ENCODE results near the gene PUM2.

Gene PUM2

DNA sequence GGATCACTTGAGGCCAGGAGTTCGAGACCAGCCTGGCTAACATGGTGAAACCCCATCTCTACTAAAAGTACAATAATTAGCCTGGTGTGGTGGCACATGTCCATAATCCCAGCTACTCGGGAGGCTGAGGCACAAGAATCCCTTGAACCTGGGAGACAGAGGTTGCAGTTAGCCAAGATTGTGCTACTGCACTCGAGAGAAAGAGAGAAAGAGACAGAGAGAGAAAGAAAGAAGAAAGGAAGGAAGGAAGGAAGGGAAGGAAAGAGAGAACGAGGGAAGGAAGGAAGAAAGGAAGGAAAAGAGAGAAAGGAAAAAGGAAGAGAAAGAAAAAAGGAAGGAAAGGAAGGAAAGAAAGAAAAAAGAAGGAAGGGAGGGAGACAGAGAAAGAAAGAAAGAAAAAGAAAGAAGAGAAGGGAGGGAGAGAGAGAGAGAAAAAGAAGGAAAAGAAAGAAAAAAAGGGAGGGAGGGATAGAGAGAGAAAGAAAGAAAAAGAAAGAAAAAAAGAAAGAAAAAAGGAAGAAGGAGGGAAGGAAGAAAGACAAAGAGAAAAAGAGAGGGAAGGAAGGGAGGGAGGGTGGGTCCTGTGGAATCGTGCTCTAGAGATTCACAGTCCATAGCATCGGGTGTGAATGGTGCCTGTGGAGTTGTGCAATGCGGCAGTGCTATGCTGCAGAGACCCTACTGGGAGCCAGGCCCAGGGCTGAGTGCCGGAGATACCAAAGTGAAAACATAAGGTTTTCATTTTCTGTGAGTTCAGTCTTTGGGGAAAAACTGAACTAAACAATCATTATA is 121.1 kb downstream of the PUM2 start:
- no peaks in the 10 kb centered on the region for H3K79me1 ChIP-seq (replicated peaks; ENCODE audit: low read length, poor library complexity, severe bottlenecking)
- no peak overlapping the region for H2AK5ac ChIP-seq (ENCODE audit: low read length, severe bottlenecking)
- no peak overlapping the region for H2BK5ac ChIP-seq (ENCODE audit: low read depth, low read length, poor library complexity, severe bottlenecking)
- WGBS: 89% methylated on average over 6 of the region's 8 CpGs
- H3K4me2 ChIP-seq (ENCODE audit: low read length, poor library complexity, severe bottlenecking): no peak overlapping the region
- H3K4me3 ChIP-seq (ENCODE audit: insufficient read depth in 1 of 2, low read depth in 1 of 2, low read length in 2 of 2): peak overlapping the region in 1 of 2 experiments; percentile 24
- H3K9ac ChIP-seq (ENCODE audit: low read length): peak overlapping the region; percentile 11
- no peak overlapping the region for H2BK120ac ChIP-seq (ENCODE audit: low read depth, low read length)
- DNase-seq: no peak
- no peaks in the 10 kb centered on the region for H3K9me3 ChIP-seq (ENCODE audit: control insufficient read depth, low read length)
- no peak overlapping the region for H4K91ac ChIP-seq (ENCODE audit: low read length)
- H3K27me3 ChIP-seq (ENCODE audit: control insufficient read depth in 1 of 2, insufficient read depth in 1 of 2, low read length in 2 of 2): no peaks in the 10 kb centered on the region
- H3K27ac ChIP-seq (ENCODE audit: low read length, poor library complexity, severe bottlenecking): no peak overlapping the region
- H2AFZ ChIP-seq (ENCODE audit: low read depth, low read length): no peak overlapping the region
- no peak overlapping the region for H3K14ac ChIP-seq (ENCODE audit: low read length in 2 of 2)
- H4K8ac ChIP-seq (ENCODE audit: low read length): no peak overlapping the region
- peaks cover 14% of the 10 kb centered on the region for H3K4me1 ChIP-seq (ENCODE audit: control insufficient read depth, insufficient read depth, low read depth, low read length)
- no peaks in the 10 kb centered on the region for H3K36me3 ChIP-seq (ENCODE audit: control insufficient read depth in 1 of 2, insufficient read depth in 2 of 2, low read depth in 1 of 2, low read length in 2 of 2)
- no peak overlapping the region for H3K18ac ChIP-seq (ENCODE audit: low read depth in 1 of 2, low read length in 2 of 2)
- no peak overlapping the region for H2BK12ac ChIP-seq (ENCODE audit: low read length in 2 of 2)
- no peak overlapping the region for H3K4ac ChIP-seq (ENCODE audit: low read depth in 1 of 2, low read length in 2 of 2)
- H2BK15ac ChIP-seq (ENCODE audit: low read depth, poor library complexity, severe bottlenecking): no peak overlapping the region
- H3K23ac ChIP-seq (ENCODE audit: low read length in 2 of 2): no peak overlapping the region

DNA sequence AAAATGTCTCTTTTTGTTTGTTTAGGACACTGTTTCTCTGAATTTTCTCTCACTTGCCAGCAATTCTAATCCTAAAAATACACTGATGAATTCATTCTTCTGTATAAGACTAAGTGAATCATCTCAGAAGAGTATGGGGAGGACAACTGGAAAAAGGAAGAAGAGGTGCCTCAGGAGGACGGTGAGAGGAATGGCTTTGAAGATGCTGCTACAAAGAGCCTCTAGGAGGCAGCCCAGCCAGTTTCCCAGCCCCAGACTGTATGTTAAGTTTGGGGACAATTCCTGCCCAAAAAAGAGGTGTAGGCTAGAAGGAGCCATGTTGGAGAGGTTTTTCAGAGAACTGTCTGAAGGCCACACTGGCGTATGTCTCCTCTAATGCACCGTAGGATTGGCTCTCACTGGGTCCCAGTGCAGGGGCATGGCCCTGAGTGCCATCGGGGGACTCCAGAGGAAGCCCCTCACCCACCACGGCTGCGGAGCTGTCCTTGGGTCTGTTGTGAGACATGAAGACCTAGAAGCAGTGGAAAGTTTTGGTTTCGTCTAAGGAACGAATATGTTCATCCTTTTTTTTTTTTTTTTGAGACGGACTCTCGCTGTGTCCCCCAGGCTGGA is 122.6 kb downstream of the PUM2 start:
- Histone ChIP-seq H2BK15ac (ENCODE audit: low read depth, poor library complexity, severe bottlenecking) (no peak overlapping the region), H3K79me1 (replicated peaks; ENCODE audit: low read length, poor library complexity, severe bottlenecking) (no peaks in the 10 kb centered on the region), H2BK120ac (ENCODE audit: low read depth, low read length) (no peak overlapping the region), H3K14ac (ENCODE audit: low read length in 2 of 2) (no peak overlapping the region), H2AK5ac (ENCODE audit: low read length, severe bottlenecking) (no peak overlapping the region), H3K27me3 (ENCODE audit: control insufficient read depth in 1 of 2, insufficient read depth in 1 of 2, low read length in 2 of 2) (no peaks in the 10 kb centered on the region), H2BK12ac (ENCODE audit: low read length in 2 of 2) (no peak overlapping the region), H3K4ac (ENCODE audit: low read depth in 1 of 2, low read length in 2 of 2) (no peak overlapping the region), H3K36me3 (ENCODE audit: control insufficient read depth in 1 of 2, insufficient read depth in 2 of 2, low read depth in 1 of 2, low read length in 2 of 2) (no peaks in the 10 kb centered on the region), H3K4me2 (ENCODE audit: low read length, poor library complexity, severe bottlenecking) (no peak overlapping the region), H2AFZ (ENCODE audit: low read depth, low read length) (no peak overlapping the region), H3K4me3 (ENCODE audit: insufficient read depth in 1 of 2, low read depth in 1 of 2, low read length in 2 of 2) (no peak overlapping the region), H3K9me3 (ENCODE audit: control insufficient read depth, low read length) (no peaks in the 10 kb centered on the region), H3K4me1 (ENCODE audit: control insufficient read depth, insufficient read depth, low read depth, low read length) (peaks cover 17% of the 10 kb centered on the region), H3K18ac (ENCODE audit: low read depth in 1 of 2, low read length in 2 of 2) (no peak overlapping the region), H3K9ac (ENCODE audit: low read length) (no peak overlapping the region), H3K27ac (ENCODE audit: low read length, poor library complexity, severe bottlenecking) (no peak overlapping the region), H4K8ac (ENCODE audit: low read length) (no peak overlapping the region), H4K91ac (ENCODE audit: low read length) (no peak overlapping the region), H3K23ac (ENCODE audit: low read length in 2 of 2) (no peak overlapping the region), H2BK5ac (ENCODE audit: low read depth, low read length, poor library complexity, severe bottlenecking) (no peak overlapping the region)
- WGBS: 92% methylated on average over 10 of the region's 10 CpGs
- no peak for DNase-seq

DNA sequence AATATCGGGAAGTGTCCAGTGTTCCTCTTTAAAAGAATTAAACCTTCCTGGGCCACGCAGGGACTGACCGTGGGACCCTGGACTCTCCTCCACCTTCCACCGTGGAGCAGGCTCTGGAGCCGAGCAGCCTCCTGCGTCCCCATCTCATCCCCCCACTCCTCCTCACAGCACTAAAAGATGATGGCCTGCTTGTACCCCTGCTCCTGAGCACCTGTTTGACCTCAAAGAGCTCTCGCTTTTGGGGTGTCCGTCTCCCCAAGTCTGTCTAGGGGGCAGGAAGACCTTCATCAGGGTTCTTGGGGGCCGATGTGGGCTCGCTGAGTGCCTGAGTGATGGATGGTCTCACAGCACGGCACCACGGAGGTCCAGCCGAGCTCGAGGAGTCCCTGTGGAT is 124.5 kb downstream of the PUM2 start:
- Histone ChIP-seq H2AFZ (ENCODE audit: low read depth, low read length) (no peak overlapping the region), H3K36me3 (ENCODE audit: control insufficient read depth in 1 of 2, insufficient read depth in 2 of 2, low read depth in 1 of 2, low read length in 2 of 2) (no peaks in the 10 kb centered on the region), H3K9ac (ENCODE audit: low read length) (peak overlapping the region; percentile 64), H3K14ac (ENCODE audit: low read length in 2 of 2) (no peak overlapping the region), H2AK5ac (ENCODE audit: low read length, severe bottlenecking) (peak overlapping the region; percentile 10), H3K4me2 (ENCODE audit: low read length, poor library complexity, severe bottlenecking) (no peak overlapping the region), H4K8ac (ENCODE audit: low read length) (no peak overlapping the region), H3K4me3 (ENCODE audit: insufficient read depth in 1 of 2, low read depth in 1 of 2, low read length in 2 of 2) (peak overlapping the region in 1 of 2 experiments; percentile 87), H2BK15ac (ENCODE audit: low read depth, poor library complexity, severe bottlenecking) (no peak overlapping the region), H2BK12ac (ENCODE audit: low read length in 2 of 2) (no peak overlapping the region), H3K27ac (ENCODE audit: low read length, poor library complexity, severe bottlenecking) (no peak overlapping the region), H3K4me1 (ENCODE audit: control insufficient read depth, insufficient read depth, low read depth, low read length) (peaks cover 22% of the 10 kb centered on the region), H3K23ac (ENCODE audit: low read length in 2 of 2) (no peak overlapping the region), H4K91ac (ENCODE audit: low read length) (no peak overlapping the region), H3K18ac (ENCODE audit: low read depth in 1 of 2, low read length in 2 of 2) (no peak overlapping the region), H2BK120ac (ENCODE audit: low read depth, low read length) (no peak overlapping the region), H3K4ac (ENCODE audit: low read depth in 1 of 2, low read length in 2 of 2) (no peak overlapping the region), H3K9me3 (ENCODE audit: control insufficient read depth, low read length) (no peaks in the 10 kb centered on the region), H2BK5ac (ENCODE audit: low read depth, low read length, poor library complexity, severe bottlenecking) (no peak overlapping the region), H3K27me3 (ENCODE audit: control insufficient read depth in 1 of 2, insufficient read depth in 1 of 2, low read length in 2 of 2) (no peaks in the 10 kb centered on the region), H3K79me1 (replicated peaks; ENCODE audit: low read length, poor library complexity, severe bottlenecking) (no peaks in the 10 kb centered on the region)
- no peak for DNase-seq
- 91% methylated on average over 14 of the region's 14 CpGs for WGBS

DNA sequence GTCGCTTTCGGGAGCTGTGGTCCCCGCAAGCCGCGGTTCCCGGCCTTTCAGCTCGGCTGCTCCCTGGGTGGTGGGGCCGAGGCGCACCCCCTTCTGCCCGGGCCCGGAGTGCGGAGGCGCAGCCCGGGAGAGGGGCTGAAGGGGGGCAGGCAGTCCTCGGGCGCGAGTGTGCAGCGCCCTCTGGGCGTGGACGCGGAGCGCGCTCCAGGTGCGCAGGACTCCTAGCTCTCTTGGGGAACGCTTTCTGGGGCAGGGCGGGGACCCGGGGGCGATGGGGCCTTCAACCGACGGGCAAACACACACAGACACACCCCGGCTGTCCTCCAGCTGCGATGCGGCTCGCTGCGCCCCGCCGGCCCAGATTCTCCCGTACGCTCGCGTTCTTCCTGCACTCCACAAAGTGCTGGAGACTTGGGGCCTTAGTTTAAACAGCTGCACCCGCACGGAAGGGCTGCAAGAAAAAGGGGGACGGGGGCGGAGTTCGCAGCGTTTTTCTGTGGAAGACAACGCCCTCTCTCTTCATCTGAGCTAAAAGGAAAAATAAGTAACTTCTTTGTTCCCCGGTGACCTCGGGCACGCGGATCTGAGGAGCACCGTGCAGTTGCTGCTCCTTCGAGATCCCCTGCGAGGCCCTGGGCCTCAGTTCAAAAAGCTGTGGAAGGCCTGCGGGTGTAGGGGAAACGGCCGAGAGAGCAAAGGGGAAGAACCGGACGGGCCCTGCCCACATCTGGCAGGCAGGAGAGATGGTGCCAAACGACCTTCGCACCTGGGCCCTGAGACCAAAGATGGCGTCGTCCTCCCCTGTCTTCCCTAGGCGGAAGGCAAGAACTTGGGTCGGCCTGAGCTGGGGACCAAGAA is 125.1 kb downstream of the PUM2 start:
- Histone ChIP-seq H2AFZ (ENCODE audit: low read depth, low read length) (peak overlapping the region; percentile 80), H3K4ac (ENCODE audit: low read depth in 1 of 2, low read length in 2 of 2) (no peak overlapping the region), H3K4me2 (ENCODE audit: low read length, poor library complexity, severe bottlenecking) (peak overlapping the region; percentile 91), H3K79me1 (replicated peaks; ENCODE audit: low read length, poor library complexity, severe bottlenecking) (no peaks in the 10 kb centered on the region), H2BK12ac (ENCODE audit: low read length in 2 of 2) (no peak overlapping the region), H2BK5ac (ENCODE audit: low read depth, low read length, poor library complexity, severe bottlenecking) (no peak overlapping the region), H4K91ac (ENCODE audit: low read length) (peak overlapping the region; percentile 46), H4K8ac (ENCODE audit: low read length) (peak overlapping the region; percentile 60), H3K27ac (ENCODE audit: low read length, poor library complexity, severe bottlenecking) (peak overlapping the region; percentile 70), H3K4me3 (ENCODE audit: insufficient read depth in 1 of 2, low read depth in 1 of 2, low read length in 2 of 2) (peak overlapping the region; percentile 74 to 87), H3K27me3 (ENCODE audit: control insufficient read depth in 1 of 2, insufficient read depth in 1 of 2, low read length in 2 of 2) (no peaks in the 10 kb centered on the region), H2BK120ac (ENCODE audit: low read depth, low read length) (no peak overlapping the region), H3K14ac (ENCODE audit: low read length in 2 of 2) (no peak overlapping the region), H2AK5ac (ENCODE audit: low read length, severe bottlenecking) (peak overlapping the region; percentile 10), H3K18ac (ENCODE audit: low read depth in 1 of 2, low read length in 2 of 2) (peak overlapping the region in 1 of 2 experiments; percentile 49), H2BK15ac (ENCODE audit: low read depth, poor library complexity, severe bottlenecking) (no peak overlapping the region), H3K36me3 (ENCODE audit: control insufficient read depth in 1 of 2, insufficient read depth in 2 of 2, low read depth in 1 of 2, low read length in 2 of 2) (no peaks in the 10 kb centered on the region), H3K9me3 (ENCODE audit: control insufficient read depth, low read length) (no peaks in the 10 kb centered on the region), H3K9ac (ENCODE audit: low read length) (peak overlapping the region; percentile 64), H3K23ac (ENCODE audit: low read length in 2 of 2) (peak overlapping the region in 1 of 2 experiments; percentile 61), H3K4me1 (ENCODE audit: control insufficient read depth, insufficient read depth, low read depth, low read length) (peaks cover 24% of the 10 kb centered on the region)
- DNase-seq: peak; percentile 57
- 19% methylated on average over 66 of the region's 66 CpGs for WGBS
